Spleen (tissue), 11 donors: ENCODE data around the gene WIPF2. TPM values are rescaled to one million over a fixed set of nuclear protein-coding genes. Genes with fewer than 3 reads are reported as not detected.

Experiments
- DNase-seq: peaks from one replicate; pipeline ENCODE4 v3.0.0-alpha.2; 2020
- H3K27ac ChIP-seq, 8 donors: fragments of 200-600 bp; sonication (generic) in 7 of 8; 1 replicate in 4 of 8; 2 replicates in 4 of 8; pipeline versions ENCODE4 v1.5.0 to v1.8.0; 2016 to 2021; ENCODE audit warnings: inconsistent platforms in 4 of 8, mild to moderate bottlenecking in 4 of 8, moderate library complexity in 1 of 8
- H3K27me3 ChIP-seq, 7 donors: fragments of 200-600 bp; sonication (generic) in 6 of 7; replicated peaks in 1 of 7; 1 replicate in 4 of 7; 2 replicates in 3 of 7; pipeline versions ENCODE4 v1.5.0 to v1.8.0; 2016 to 2021; ENCODE audit warnings: inconsistent platforms in 3 of 7, mild to moderate bottlenecking in 1 of 7
- H3K36me3 ChIP-seq, 6 donors: fragments of 200-600 bp; sonication (generic) in 5 of 6; 1 replicate in 4 of 6; 2 replicates in 2 of 6; pipeline versions ENCODE4 v1.5.0 to v1.8.0; 2016 to 2021; ENCODE audit warnings: inconsistent platforms in 2 of 6
- H3K4me1 ChIP-seq, 6 donors: fragments of 200-600 bp; sonication (generic) in 5 of 6; 1 replicate in 3 of 6; 2 replicates in 3 of 6; pipeline versions ENCODE4 v1.5.0 to v1.8.0; 2016 to 2021; ENCODE audit warnings: inconsistent platforms in 3 of 6
- H3K4me3 ChIP-seq, 8 donors: fragments of 200-600 bp; sonication (generic) in 7 of 8; 1 replicate in 4 of 8; 2 replicates in 4 of 8; pipeline versions ENCODE4 v1.5.0 to v1.8.0; 2016 to 2021; ENCODE audit warnings: inconsistent platforms in 4 of 8, mild to moderate bottlenecking in 4 of 8, moderate library complexity in 2 of 8
- H3K9me3 ChIP-seq, 8 donors: fragments of 200-600 bp; sonication (generic) in 7 of 8; 1 replicate in 4 of 8; 2 replicates in 4 of 8; pipeline versions ENCODE4 v1.5.0 to v1.8.0; 2016 to 2021; ENCODE audit warnings: inconsistent platforms in 4 of 8
- CTCF ChIP-seq, 11 experiments: fragments of 200-600 bp in 7 of 11; fragments of 450-650 bp in 4 of 11; sonication (generic) in 4 of 11; IDR thresholded peaks in 8 of 11; conservative IDR thresholded peaks in 3 of 11; 1 replicate in 7 of 11; 2 replicates in 4 of 11; pipeline versions ENCODE4 v1.4.0 to v1.8.0; 2016 to 2021; ENCODE audit warnings: antibody characterized with exemption in 11 of 11, inconsistent platforms in 4 of 11, mild to moderate bottlenecking in 1 of 11
- POLR2A ChIP-seq, 3 donors: fragments of 450-650 bp; IDR thresholded peaks; one replicate each; pipeline ENCODE4 v1.5.1; 2017; ENCODE audit warnings: antibody characterized with exemption in 3 of 3, mild to moderate bottlenecking in 1 of 3
- POLR2AphosphoS5 ChIP-seq, 3 donors: sonication (generic); formaldehyde crosslinking; IDR thresholded peaks; one replicate each; pipeline ENCODE4 v1.5.1; 2017; ENCODE audit warnings: antibody characterized with exemption in 3 of 3
- WGBS, 5 donors: extraction: QIAGEN DNeasy Blood & Tissue Kit in 3 of 5; methylation state at CpG; one replicate each; pipeline versions ENCODE4 v1.1.5 to v1.1.7; 2013 to 2018; 5-methylcytosine and 5-hydroxymethylcytosine counted together
- intact Hi-C: fragments of 100-400 bp; cut with DNase I; formaldehyde crosslinking; loops from one replicate; pipeline ENCODE4 v1.15.0; 2023; ENCODE audit warnings: low total_unique reads
- polyA plus RNA-seq, 3 donors: library from polyadenylated mRNA; stranded (reverse); fragments of 200-250 nt; gene quantifications; one replicate each; pipeline ENCODE4 v1.2.1, GENCODE V29; 2013
- total RNA-seq, 7 donors: library from RNA; depleted of rRNA in 3 of 7; stranded (reverse); fragments of >200 nt in 3 of 7; fragmentation: NEBNext Ultra II Directional in 4 of 7; extraction: Animal tissue kit (Norgen Biotek cat#: 25700) in 4 of 7; gene quantifications; one replicate each; pipeline versions ENCODE4 v1.1.0 to v1.2.1, GENCODE V29; 2016 to 2021
- donor health status: healthy with polysubstance abuse.
- donor health status: DM: no; HTN: no; CAD: no; lungs with moderate emphysema.
- donor health status: DM: no; HTN: no; CAD: no.
- donor health status: Bipolar disorder and iron deficiency.
- donor health status: healthy.
- donor health status: DM: no; HTN: no; CAD: no.
- donor health status: DM: yes; HTN: yes; CAD: no.

Gene WIPF2
- total and polyA plus RNA-seq, 10 donors, result 3.7 to 43.2 (median 20.1) TPM

GRCh38 chr17:40284085-40284713 lies 65.1 kb downstream of the WIPF2 start:
- H3K4me3 ChIP-seq, result no peak overlapping the region

GRCh38 chr17:40286473-40286872 lies 67.4 kb downstream of the WIPF2 start:
- intact Hi-C loops, result no loop called here
- no peak overlapping the region for H3K27ac ChIP-seq

More at GRCh38 chr17:40284085-40284713, 65.1 kb downstream of the WIPF2 start:
- no peaks in the 10 kb centered on the region for H3K9me3 ChIP-seq
- peaks cover 0 to 59% (median 28%) of the 10 kb centered on the region in 6 donors for H3K36me3 ChIP-seq
- 52 to 80% (median 69%) methylated on average over 2 of the region's 2 CpGs for WGBS, 5 donors
- intact Hi-C loops, result no loop called here
- TF ChIP-seq CTCF (IDR thresholded peaks at IDR 0.05 in 8 of 11, conservative IDR thresholded peaks at IDR 0.05 in 3 of 11) (no peak), POLR2A (IDR thresholded peaks at IDR 0.05) (no peak), POLR2AphosphoS5 (IDR thresholded peaks at IDR 0.05) (no peak)
- DNase-seq, result no peak
- no peaks in the 10 kb centered on the region for H3K27me3 ChIP-seq
- peak overlapping the region in 2 of 8 donors; percentile 19 to 38 for H3K27ac ChIP-seq
- H3K4me1 ChIP-seq, result peaks cover 7 to 32% (median 15%) of the 10 kb centered on the region in 6 donors

GRCh38 chr17:40287159-40287493 lies 68.0 kb downstream of the WIPF2 start:
- Histone ChIP-seq H3K27me3 (no peaks in the 10 kb centered on the region), H3K27ac (peak overlapping the region in 7 of 8 donors; percentile 15 to 71 (median 43)), H3K4me1 (peaks cover 7 to 47% (median 19%) of the 10 kb centered on the region in 6 donors), H3K36me3 (peaks cover 0 to 40% (median under 1%) of the 10 kb centered on the region in 6 donors), H3K9me3 (no peaks in the 10 kb centered on the region), H3K4me3 (peak overlapping the region in 2 of 8 donors; percentile 68 to 75)
- no peak for DNase-seq
- 40 to 48% (median 45%) methylated on average over 4 of the region's 4 CpGs for WGBS, 5 donors
- TF ChIP-seq POLR2A (IDR thresholded peaks at IDR 0.05), result no peak
- TF ChIP-seq POLR2AphosphoS5 (IDR thresholded peaks at IDR 0.05), result no peak
- TF ChIP-seq CTCF (IDR thresholded peaks at IDR 0.05 in 8 of 11, conservative IDR thresholded peaks at IDR 0.05 in 3 of 11), result no peak
- intact Hi-C loops, result no loop called here

More at GRCh38 chr17:40286473-40286872, 67.4 kb downstream of the WIPF2 start:
- Histone ChIP-seq H3K4me1 (peaks cover 7 to 47% (median 19%) of the 10 kb centered on the region in 6 donors), H3K9me3 (no peaks in the 10 kb centered on the region), H3K36me3 (peaks cover 0 to 42% (median 5%) of the 10 kb centered on the region in 6 donors), H3K4me3 (no peak overlapping the region), H3K27me3 (no peaks in the 10 kb centered on the region)
- no peak for DNase-seq
- no peak for TF ChIP-seq POLR2AphosphoS5 (IDR thresholded peaks at IDR 0.05)
- no peak for TF ChIP-seq POLR2A (IDR thresholded peaks at IDR 0.05)
- no peak for TF ChIP-seq CTCF (IDR thresholded peaks at IDR 0.05 in 8 of 11, conservative IDR thresholded peaks at IDR 0.05 in 3 of 11)
- 87 to 93% (median 90%) methylated on average over 2 of the region's 2 CpGs for WGBS, 5 donors

- WGBS, 5 donors, result 0 to 1% (median 0%) methylated on average over 28 to 47 of the region's 47 CpGs
- peak; percentile 99 for DNase-seq
- H3K27ac ChIP-seq, result peak within 1 kb of the TSS in 7 of 8 donors; percentile 15 to 71 (median 47)
- H3K27me3 ChIP-seq, result no peaks in the 10 kb centered on the region
- H3K4me1 ChIP-seq, result peaks cover 7 to 49% (median 19%) of the 10 kb centered on the region in 6 donors
- H3K9me3 ChIP-seq, result no peaks in the 10 kb centered on the region
- H3K4me3 ChIP-seq, result peak within 1 kb of the TSS; percentile 33 to 75 (median 66)
- H3K36me3 ChIP-seq, result peaks cover 0 to 39% (median 0%) of the 10 kb centered on the region in 6 donors
- intact Hi-C loops, result no loop called here
- no peak for TF ChIP-seq POLR2A (IDR thresholded peaks at IDR 0.05)
- TF ChIP-seq POLR2AphosphoS5 (IDR thresholded peaks at IDR 0.05), result peak; percentile 86 to 95 (median 88)
- peak in 2 of 11 experiments; percentile 16 to 40 for TF ChIP-seq CTCF (IDR thresholded peaks at IDR 0.05 in 8 of 11, conservative IDR thresholded peaks at IDR 0.05 in 3 of 11)
Observed at GRCh38 chr17:40287494-40288369, 68.6 kb downstream of the WIPF2 start, which contains the start of gene CDC6. CDC6 (plus strand) TSS chr17:40287879; CDS start chr17:40289421, 1,542 bp downstream.
